HEK293 (cell line): ENCODE measurements around the gene TRPC4.

ENCODE experiments used
- CTCF ChIA-PET: fragments of 350-600 bp; formaldehyde crosslinking; extraction: SDS; loops from one replicate; lab custom pipeline; 2021; ENCODE audit warnings: antibody characterized with exemption; lab: Yijun Ruan, JAX
- POLR2A ChIA-PET: fragments of 300-600 bp; formaldehyde crosslinking; extraction: SDS; loops from one replicate; lab custom pipeline; 2020; ENCODE audit warnings: antibody characterized with exemption, inconsistent platforms; lab: Yijun Ruan, JAX
- H3K27ac ChIP-seq: fragments of 200-500 bp; sonication (Bioruptor generic); 2 replicates; pipeline ENCODE4 v1.5.1; 2014; ENCODE audit warnings: low read depth, low read length, control low read depth, inconsistent platforms; ENCODE audit errors: extremely low read depth
- H3K36me3 ChIP-seq, 2 experiments: fragments of 200-500 bp in 1 of 2; sonication (Bioruptor generic) in 1 of 2; 1 replicate in 1 of 2; 2 replicates in 1 of 2; pipeline ENCODE4 v1.5.1; 2014 to 2017; ENCODE audit warnings: inconsistent platforms in 2 of 2, low read length in 2 of 2; ENCODE audit not compliant: control insufficient read depth in 2 of 2, insufficient read depth in 1 of 2
- H3K4me1 ChIP-seq: fragments of 200-500 bp; sonication (Bioruptor generic); 2 replicates; pipeline ENCODE4 v1.5.1; 2014; ENCODE audit warnings: mild to moderate bottlenecking, low read length, inconsistent platforms; ENCODE audit not compliant: control insufficient read depth, insufficient read depth
- H3K4me3 ChIP-seq: 2 replicates; pipeline ENCODE4 v1.5.1; 2011; ENCODE audit warnings: low read depth, mild to moderate bottlenecking, control low read depth, low read length, moderate library complexity
- H3K9me3 ChIP-seq: fragments of 200-500 bp; sonication (Bioruptor generic); 2 replicates; pipeline ENCODE4 v1.5.1; 2014; ENCODE audit warnings: low read depth, low read length, inconsistent platforms; ENCODE audit not compliant: control insufficient read depth, insufficient read depth
- ATF2 ChIP-seq: fragments of 450-650 bp; formaldehyde crosslinking; IDR thresholded peaks from 2 replicates; pipeline ENCODE4 v1.5.1; 2016; ENCODE audit warnings: missing biosample characterization, missing genetic modification characterization, low read depth
- GLI4 ChIP-seq: fragments of 450-650 bp; formaldehyde crosslinking; IDR thresholded peaks from 2 replicates; pipeline ENCODE4 v1.5.1; 2016; ENCODE audit warnings: missing biosample characterization, missing genetic modification characterization
- MEIS1 ChIP-seq: sonication (generic); formaldehyde crosslinking; IDR thresholded peaks from 2 replicates; pipeline ENCODE4 v1.8.1; 2022; ENCODE audit warnings: missing genetic modification reagents, mild to moderate bottlenecking, borderline replicate concordance
- PBX3 ChIP-seq: sonication (generic); formaldehyde crosslinking; IDR thresholded peaks from 2 replicates; pipeline ENCODE4 v1.8.1; 2022; ENCODE audit warnings: mild to moderate bottlenecking, moderate library complexity, missing genetic modification reagents
- TCF7L2 ChIP-seq: IDR thresholded peaks from 2 replicates; pipeline ENCODE4 v1.6.1; 2011; ENCODE audit warnings: low read depth, mild to moderate bottlenecking, inconsistent platforms, low read length, moderate library complexity, borderline replicate concordance
- ZBTB11 ChIP-seq: fragments of 450-650 bp; formaldehyde crosslinking; conservative IDR thresholded peaks from 2 replicates; pipeline ENCODE4 v1.5.1; 2016; ENCODE audit warnings: low read depth, missing biosample characterization, missing genetic modification characterization
- ZBTB49 ChIP-seq: fragments of 450-650 bp; formaldehyde crosslinking; IDR thresholded peaks from 2 replicates; pipeline ENCODE4 v1.5.1; 2016; ENCODE audit warnings: missing biosample characterization, missing genetic modification characterization, low read depth
- ZIC2 ChIP-seq: fragments of 450-650 bp; formaldehyde crosslinking; IDR thresholded peaks from 2 replicates; pipeline ENCODE4 v1.5.1; 2016; ENCODE audit warnings: missing biosample characterization, missing genetic modification characterization
- ZNF138 ChIP-seq: fragments of 450-650 bp; formaldehyde crosslinking; IDR thresholded peaks from 2 replicates; pipeline ENCODE4 v1.5.1; 2016; ENCODE audit warnings: missing biosample characterization, missing genetic modification characterization, borderline replicate concordance
- ZNF211 ChIP-seq: fragments of 450-650 bp; formaldehyde crosslinking; IDR thresholded peaks from 2 replicates; pipeline ENCODE4 v1.5.1; 2016; ENCODE audit warnings: low read depth, missing biosample characterization, missing genetic modification characterization
- ZNF26 ChIP-seq: fragments of 450-650 bp; formaldehyde crosslinking; IDR thresholded peaks from 2 replicates; pipeline ENCODE4 v1.5.1; 2016; ENCODE audit warnings: missing biosample characterization, missing genetic modification characterization
- ZNF610 ChIP-seq: fragments of 450-650 bp; formaldehyde crosslinking; IDR thresholded peaks from 2 replicates; pipeline ENCODE4 v1.5.1; 2016; ENCODE audit warnings: missing biosample characterization, missing genetic modification characterization, borderline replicate concordance
- ZNF624 ChIP-seq: fragments of 450-650 bp; formaldehyde crosslinking; IDR thresholded peaks from 2 replicates; pipeline ENCODE4 v1.5.1; 2017; ENCODE audit warnings: missing biosample characterization, missing genetic modification characterization
- ZNF654 ChIP-seq: fragments of 450-650 bp; formaldehyde crosslinking; IDR thresholded peaks from 2 replicates; pipeline ENCODE4 v1.5.1; 2016; ENCODE audit warnings: low read depth, missing biosample characterization, missing genetic modification characterization
- ZNF664 ChIP-seq: fragments of 450-650 bp; formaldehyde crosslinking; IDR thresholded peaks from 2 replicates; pipeline ENCODE4 v1.5.1; 2016; ENCODE audit warnings: missing biosample characterization, missing genetic modification characterization
- ZNF777 ChIP-seq: fragments of 450-650 bp; formaldehyde crosslinking; IDR thresholded peaks from 2 replicates; pipeline ENCODE4 v1.5.1; 2017; ENCODE audit warnings: missing biosample characterization, missing genetic modification characterization, borderline replicate concordance
- ZNF791 ChIP-seq: fragments of 450-650 bp; formaldehyde crosslinking; IDR thresholded peaks from 2 replicates; pipeline ENCODE4 v1.5.1; 2016; ENCODE audit warnings: missing biosample characterization, missing genetic modification characterization
- ZSCAN23 ChIP-seq: fragments of 450-650 bp; formaldehyde crosslinking; IDR thresholded peaks from 2 replicates; pipeline ENCODE4 v1.5.1; 2016; ENCODE audit warnings: missing biosample characterization, missing genetic modification characterization

Gene TRPC4

GRCh38 chr13:37775871-37776270, 93.7 kb downstream of the TRPC4 start (continued):
- TF ChIP-seq ZBTB11 (tag by site-specific recombination), result no peak
- no peak for TF ChIP-seq ATF2 (tag by site-specific recombination)

GRCh38 chr13:37772644-37773043, 96.9 kb downstream of the TRPC4 start:
- POLR2A ChIA-PET, result no interaction called here
- CTCF ChIA-PET, result no interaction called here
- no peaks in the 10 kb centered on the region for H3K36me3 ChIP-seq
- TF ChIP-seq ZNF654 (tag by site-specific recombination) (no peak), MEIS1 (CRISPR knock-in tag) (no peak), TCF7L2 (no peak), ZBTB49 (no peak), ZNF777 (tag by site-specific recombination) (no peak), GLI4 (tag by site-specific recombination) (no peak), ZNF26 (tag by site-specific recombination) (no peak), PBX3 (CRISPR knock-in tag) (no peak), ZNF138 (no peak), ZBTB11 (tag by site-specific recombination) (no peak), ZIC2 (tag by site-specific recombination) (no peak), ZNF791 (tag by site-specific recombination) (no peak), ZNF211 (tag by site-specific recombination) (no peak), ZNF624 (no peak), ZSCAN23 (tag by site-specific recombination) (no peak), ZNF664 (tag by site-specific recombination) (no peak), ZNF610 (tag by site-specific recombination) (no peak)

More at GRCh38 chr13:37772644-37773043, 96.9 kb downstream of the TRPC4 start:
- Histone ChIP-seq H3K4me3 (no peak overlapping the region), H3K4me1 (no peaks in the 10 kb centered on the region), H3K27ac (no peak overlapping the region), H3K9me3 (no peaks in the 10 kb centered on the region)
